Measurements from ENCODE around the gene LRCH4. TPM values are rescaled to one million over a fixed set of nuclear protein-coding genes. Genes with fewer than 3 reads are reported as not detected.
"Not testable (repeated sequence)": the region's sequence is repeated elsewhere in the genome, so short reads cannot be mapped to it uniquely, and the experiment has no call there.

The LRCH4 gene
- total and polyA plus RNA-seq, 8 donors: 16.4 to 106 (median 27.7) TPM

DNA sequence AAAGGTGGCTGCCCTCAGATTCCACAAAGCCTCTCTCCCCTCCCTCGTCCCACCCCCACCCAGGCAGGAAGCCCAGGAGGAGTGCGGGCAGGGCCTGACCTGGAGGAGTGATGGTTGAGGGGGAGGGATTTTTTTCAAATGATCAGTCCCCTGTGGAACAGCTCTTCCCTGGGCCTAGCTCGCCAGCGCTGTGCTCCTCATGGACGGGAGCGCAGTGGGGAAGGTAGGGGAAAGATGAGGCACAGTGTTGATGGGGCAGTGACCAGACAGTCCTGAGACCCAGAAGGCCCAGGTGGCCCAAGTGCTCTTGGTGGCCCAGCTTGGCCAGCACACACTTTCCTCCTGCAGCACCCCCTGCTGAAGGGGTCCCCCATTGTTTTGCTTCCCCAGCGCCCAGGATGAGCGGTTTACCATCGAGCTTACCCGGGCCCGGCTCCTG lies 20.8 kb downstream of the LRCH4 start:
- Histone ChIP-seq H3K27me3 (no peaks in the 10 kb centered on the region), H3K4me1 (peaks cover 20 to 24% (median 20%) of the 10 kb centered on the region in 3 donors), H3K4me3 (no peak overlapping the region), H3K27ac (no peak overlapping the region), H3K9me3 (no peaks in the 10 kb centered on the region), H3K36me3 (peaks cover 0 to 4% (median 0%) of the 10 kb centered on the region in 3 donors)
- 93 to 97% methylated on average over 11 of the region's 11 CpGs for WGBS, 2 donors
- intact Hi-C loops (cut with DNase I): loop anchor here in 1 of 3 donors (10.0 kb wide), 1 partner anchor 120 kb away; no protein-coding TSS in a partner anchor
- no peak for FAIRE-seq
- TF ChIP-seq, protein P1, sequence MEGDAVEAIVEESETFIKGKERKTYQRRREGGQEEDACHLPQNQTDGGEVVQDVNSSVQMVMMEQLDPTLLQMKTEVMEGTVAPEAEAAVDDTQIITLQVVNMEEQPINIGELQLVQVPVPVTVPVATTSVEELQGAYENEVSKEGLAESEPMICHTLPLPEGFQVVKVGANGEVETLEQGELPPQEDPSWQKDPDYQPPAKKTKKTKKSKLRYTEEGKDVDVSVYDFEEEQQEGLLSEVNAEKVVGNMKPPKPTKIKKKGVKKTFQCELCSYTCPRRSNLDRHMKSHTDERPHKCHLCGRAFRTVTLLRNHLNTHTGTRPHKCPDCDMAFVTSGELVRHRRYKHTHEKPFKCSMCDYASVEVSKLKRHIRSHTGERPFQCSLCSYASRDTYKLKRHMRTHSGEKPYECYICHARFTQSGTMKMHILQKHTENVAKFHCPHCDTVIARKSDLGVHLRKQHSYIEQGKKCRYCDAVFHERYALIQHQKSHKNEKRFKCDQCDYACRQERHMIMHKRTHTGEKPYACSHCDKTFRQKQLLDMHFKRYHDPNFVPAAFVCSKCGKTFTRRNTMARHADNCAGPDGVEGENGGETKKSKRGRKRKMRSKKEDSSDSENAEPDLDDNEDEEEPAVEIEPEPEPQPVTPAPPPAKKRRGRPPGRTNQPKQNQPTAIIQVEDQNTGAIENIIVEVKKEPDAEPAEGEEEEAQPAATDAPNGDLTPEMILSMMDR (IDR thresholded peaks at IDR 0.05): no peak
- DNase-seq: peak in 2 of 6 donors; percentile 16 to 31
- ATAC-seq: no peak

DNA sequence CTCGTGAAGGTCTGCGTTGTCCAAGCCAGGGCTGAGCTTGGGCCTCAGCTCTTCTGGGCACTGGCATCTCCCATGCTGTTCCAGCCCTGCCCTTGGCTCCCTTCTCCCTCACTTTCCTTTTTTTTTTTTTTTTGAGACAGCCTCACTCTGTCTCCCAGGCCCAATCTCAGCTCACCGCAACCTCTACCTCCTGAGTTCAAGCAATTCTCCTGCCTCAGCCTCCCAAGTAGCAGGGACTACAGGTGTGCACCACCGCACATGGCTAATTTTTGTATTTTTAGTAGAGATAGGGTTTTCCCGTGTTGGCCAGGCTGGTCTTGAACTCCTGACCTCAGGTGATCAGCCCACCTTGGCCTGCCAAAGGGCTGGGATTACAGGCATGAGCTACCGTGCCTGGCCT lies 21.5 kb downstream of the LRCH4 start:
- not testable (repeated sequence) for H3K27ac ChIP-seq, DNase-seq, FAIRE-seq, H3K27me3 ChIP-seq, H3K4me3 ChIP-seq, H3K36me3 ChIP-seq, H3K9me3 ChIP-seq, ATAC-seq
- H3K4me1 ChIP-seq: peaks cover 13 to 23% (median 17%) of the 10 kb centered on the region in 3 donors
- intact Hi-C loops (cut with DNase I): loop anchor here in 2 of 3 donors (5.0 to 10.0 kb wide), 4 partner anchors 92 to 128 kb away; partner anchors contain the start of gene GIGYF1 (in 1 of the 2)
- 85 to 86% methylated on average over 6 of the region's 6 CpGs for WGBS, 2 donors

DNA sequence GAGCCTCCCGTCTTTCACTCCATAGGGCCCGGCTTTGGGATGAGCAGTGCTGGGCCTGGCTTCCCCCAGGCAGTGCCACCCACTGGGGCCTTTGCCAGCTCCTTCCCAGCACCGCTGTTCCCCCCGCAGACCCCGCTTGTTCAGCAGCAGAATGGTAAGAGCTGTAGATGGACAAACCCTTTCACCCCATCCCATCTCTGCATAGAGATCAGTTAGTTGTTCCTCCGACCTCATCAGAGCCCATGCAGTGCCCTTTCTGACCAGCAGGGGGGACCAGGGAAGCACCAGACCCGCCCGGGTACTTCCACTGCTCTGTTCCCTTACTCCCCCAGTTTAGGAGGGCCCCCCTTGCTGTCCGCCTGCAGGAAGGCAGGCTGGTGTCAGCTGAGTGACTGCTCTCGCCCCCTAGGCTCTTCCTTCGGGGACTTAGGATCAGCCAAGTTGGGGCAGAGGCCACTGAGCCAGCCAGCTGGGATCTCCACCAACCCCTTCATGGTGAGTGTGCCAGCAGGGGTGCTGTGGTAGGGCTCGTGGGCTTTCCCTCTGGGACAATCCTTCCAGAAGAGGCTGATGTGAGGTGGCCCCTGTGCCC lies 22.0 kb downstream of the LRCH4 start:
- Histone ChIP-seq H3K27me3 (no peaks in the 10 kb centered on the region), H3K4me3 (no peak overlapping the region), H3K4me1 (peaks cover 11 to 25% (median 19%) of the 10 kb centered on the region in 3 donors), H3K9me3 (no peaks in the 10 kb centered on the region), H3K27ac (no peak overlapping the region), H3K36me3 (peaks cover 0 to 4% (median 0%) of the 10 kb centered on the region in 3 donors)
- peak; percentile 66 to 96 (median 85) for DNase-seq
- peak; percentile 32 to 58 (median 50) for ATAC-seq
- no peak for FAIRE-seq
- TF ChIP-seq, protein P1 (IDR thresholded peaks at IDR 0.05): peak; percentile 80 to 98 (median 92)
- WGBS, 2 donors: 31 to 37% methylated on average over 12 of the region's 12 CpGs
- intact Hi-C loops (cut with DNase I): loop anchor here in 2 of 3 donors (5.0 to 10.0 kb wide), 4 partner anchors 92 to 128 kb away; partner anchors contain the start of gene GIGYF1 (in 1 of the 2)

DNA sequence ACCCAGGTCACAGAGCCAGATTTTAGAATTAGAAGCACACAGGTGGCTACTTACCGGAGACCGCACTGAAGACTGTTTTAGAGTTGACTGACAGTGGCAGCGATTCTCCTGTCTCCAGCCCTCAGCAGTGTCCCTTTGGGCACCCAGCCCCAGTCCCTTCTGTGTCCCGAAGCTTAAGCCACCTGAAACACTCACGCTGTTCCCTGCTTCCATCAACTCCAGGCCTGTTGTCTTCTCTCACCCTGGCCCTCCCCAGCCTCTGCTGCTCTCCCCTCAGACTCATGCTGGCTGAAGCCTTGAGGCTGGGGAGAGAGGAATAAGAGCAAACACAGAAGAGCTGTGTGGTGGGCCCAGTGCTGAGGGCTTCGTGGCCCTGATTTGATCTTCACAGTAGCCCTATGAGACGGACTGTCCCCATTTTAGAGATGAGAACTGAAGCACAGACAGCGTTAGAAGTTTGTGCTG lies 22.8 kb downstream of the LRCH4 start:
- no peaks in the 10 kb centered on the region for H3K9me3 ChIP-seq
- H3K4me3 ChIP-seq: no peak overlapping the region
- no peak for ATAC-seq
- 88 to 95% methylated on average over 8 of the region's 8 CpGs for WGBS, 2 donors
- TF ChIP-seq, protein P1 (IDR thresholded peaks at IDR 0.05): no peak
- no peaks in the 10 kb centered on the region for H3K27me3 ChIP-seq
- H3K4me1 ChIP-seq: peaks cover 7 to 18% (median 17%) of the 10 kb centered on the region in 3 donors
- H3K36me3 ChIP-seq: peaks cover 0 to 4% (median 0%) of the 10 kb centered on the region in 3 donors
- intact Hi-C loops (cut with DNase I): loop anchor here in 2 of 3 donors (5.0 to 10.0 kb wide), 4 partner anchors 91 to 129 kb away; partner anchors contain the start of gene GIGYF1 (in 1 of the 2)
- H3K27ac ChIP-seq: no peak overlapping the region
- DNase-seq: peak in 2 of 6 donors; percentile 15 to 33
- no peak for FAIRE-seq

DNA sequence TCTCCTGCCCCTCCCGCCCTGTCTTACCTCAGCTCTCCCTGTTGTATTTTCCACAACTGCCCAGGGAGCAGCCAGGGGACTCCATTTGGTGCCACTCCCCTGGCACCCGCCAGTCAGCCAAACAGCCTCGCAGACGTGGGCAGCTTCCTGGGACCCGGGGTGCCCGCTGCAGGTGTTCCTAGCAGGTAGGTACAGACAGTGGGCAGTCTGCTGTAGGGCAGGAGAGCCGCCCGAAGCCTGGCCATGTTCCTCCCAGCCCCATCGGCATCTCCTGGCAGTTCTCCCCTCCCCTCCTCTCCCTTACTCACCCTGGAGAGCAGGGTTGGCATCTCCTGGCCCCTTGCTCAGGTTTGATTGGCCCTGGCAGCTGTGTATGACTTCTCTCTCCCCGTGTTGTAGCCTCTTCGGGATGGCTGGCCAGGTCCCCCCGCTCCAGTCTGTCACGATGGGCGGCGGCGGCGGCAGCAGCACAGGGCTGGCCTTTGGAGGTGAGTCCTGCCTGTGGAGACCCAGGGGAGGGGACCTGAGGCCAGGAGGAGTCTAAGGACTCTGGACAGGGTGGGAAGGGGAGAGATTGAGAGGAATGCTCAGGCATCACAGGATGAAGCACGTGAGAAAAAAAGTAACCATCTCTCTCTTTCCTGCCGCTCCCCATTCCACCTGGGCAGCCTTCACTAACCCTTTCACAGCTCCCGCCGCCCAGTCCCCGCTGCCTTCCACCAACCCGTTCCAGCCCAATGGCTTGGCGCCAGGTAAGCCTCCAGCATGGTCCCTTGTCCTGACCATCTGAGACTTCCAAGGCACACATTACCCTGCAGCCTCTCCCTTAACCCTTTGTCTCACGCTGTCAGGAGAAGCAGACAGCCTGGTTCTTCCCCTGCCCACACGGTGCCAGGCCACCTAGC lies 23.5 kb downstream of the LRCH4 start:
- ATAC-seq (no peak), DNase-seq (peak in 2 of 6 donors; percentile 52 to 80), FAIRE-seq (no peak)
- 87 to 88% methylated on average over 26 of the region's 26 CpGs for WGBS, 2 donors
- H3K4me3 ChIP-seq: no peak overlapping the region
- peaks cover 0 to 5% (median 4%) of the 10 kb centered on the region in 3 donors for H3K36me3 ChIP-seq
- no peak overlapping the region for H3K27ac ChIP-seq
- no peaks in the 10 kb centered on the region for H3K9me3 ChIP-seq
- TF ChIP-seq, protein P1 (IDR thresholded peaks at IDR 0.05): no peak
- no peaks in the 10 kb centered on the region for H3K27me3 ChIP-seq
- intact Hi-C loops (cut with DNase I): loop anchor here in 2 of 3 donors (5.0 to 10.0 kb wide), 4 partner anchors 90 to 130 kb away; partner anchors contain the start of gene GIGYF1 (in 1 of the 2)
- H3K4me1 ChIP-seq: peaks cover 2 to 11% (median 10%) of the 10 kb centered on the region in 3 donors

All from pancreas (tissue), 10 donors.